Heart right ventricle (tissue), 16 donors: Measurements from ENCODE around the gene GNA12. TPM values are rescaled to one million over a fixed set of nuclear protein-coding genes. Genes with fewer than 3 reads are reported as not detected.
A peak's percentile ranks its signal among the peaks of the same experiment; 100 is the strongest.

Source experiments
- ATAC-seq, 8 donors: fragments of 200-7000 bp; cut with Tn5 transposase; one replicate each; pipeline ENCODE4 v1.9.1; 2020; ENCODE audit warnings: mild to moderate bottlenecking in 8 of 8, moderate library complexity in 8 of 8, moderate number of reproducible peaks in 1 of 8
- DNase-seq, 2 donors: peaks; one replicate each; pipeline ENCODE4 v3.0.0-alpha.2; 2020
- H3K27ac ChIP-seq, 10 donors: fragments of 200-600 bp; sonication (generic) in 2 of 10; one replicate each; pipeline versions ENCODE4 v1.5.0 to v1.8.0; 2020 to 2022; ENCODE audit warnings: mild to moderate bottlenecking in 3 of 10
- H3K27me3 ChIP-seq, 7 donors: fragments of 200-600 bp; one replicate each; pipeline ENCODE4 v1.8.0; 2021 to 2022; ENCODE audit warnings: mild to moderate bottlenecking in 2 of 7
- H3K36me3 ChIP-seq, 9 donors: fragments of 200-600 bp; sonication (generic) in 1 of 9; one replicate each; pipeline versions ENCODE4 v1.5.0 to v1.8.0; 2020 to 2022; ENCODE audit warnings: mild to moderate bottlenecking in 2 of 9
- H3K4me1 ChIP-seq, 9 donors: fragments of 200-600 bp; sonication (generic) in 1 of 9; one replicate each; pipeline versions ENCODE4 v1.5.0 to v1.8.0; 2020 to 2022; ENCODE audit warnings: mild to moderate bottlenecking in 4 of 9
- H3K4me3 ChIP-seq, 10 donors: fragments of 200-600 bp; sonication (generic) in 2 of 10; one replicate each; pipeline versions ENCODE4 v1.5.0 to v1.8.0; 2020 to 2022; ENCODE audit warnings: mild to moderate bottlenecking in 7 of 10, moderate library complexity in 2 of 10
- H3K9me3 ChIP-seq, 11 donors: fragments of 200-600 bp in 10 of 11; sonication (generic) in 2 of 11; one replicate each; pipeline versions ENCODE4 v1.5.0 to v1.8.0; 2013 to 2022; ENCODE audit warnings: mild to moderate bottlenecking in 2 of 11, control low read depth in 1 of 11, moderate library complexity in 1 of 11
- CTCF ChIP-seq, 9 donors: fragments of 200-600 bp; sonication (generic) in 2 of 9; IDR thresholded peaks; one replicate each; pipeline versions ENCODE4 v1.5.0 to v1.8.0; 2021 to 2022; ENCODE audit warnings: antibody characterized with exemption in 9 of 9, mild to moderate bottlenecking in 5 of 9, moderate library complexity in 1 of 9
- WGBS, 2 donors: extraction: QIAGEN DNeasy Blood & Tissue Kit; methylation state at CpG; one replicate each; pipeline ENCODE4 v1.1.7; 2013; ENCODE audit warnings: inconsistent platforms in 1 of 2; 5-methylcytosine and 5-hydroxymethylcytosine counted together
- intact Hi-C, 10 donors: fragments of 100-400 bp; cut with DNase I; formaldehyde crosslinking; loops; one replicate each; pipeline versions ENCODE4 v1.11.1 to v1.14.2; 2022
- polyA plus RNA-seq, 2 donors: library from polyadenylated mRNA; stranded (reverse); fragments of 200-250 nt; gene quantifications; one replicate each; pipeline ENCODE4 v1.2.3, GENCODE V29; 2013
- total RNA-seq, 10 donors: library from RNA; stranded (reverse); fragmentation: NEBNext Ultra II Directional in 3 of 10; extraction: Animal tissue kit (Norgen Biotek cat#: 25700) in 3 of 10; gene quantifications; one replicate each; pipeline versions ENCODE4 v1.2.1 to v1.2.4, GENCODE V29; 2021 to 2023
- donor health status: Arrhythmogenic right ventricular cardiomyopathy.
- donor health status: ischemic (EF 13 %, LVEDD 7.1; RV severe dilation, severe dysfunction).
- donor health status: healthy with polysubstance abuse.
- donor health status: DM: no; HTN: yes; CAD: no.
- donor health status: DM: no; HTN: no; CAD: no.
- donor health status: ischemic (EF 25% LVEDD 6.9; RV normal size, moderate dysfunction).
- donor health status: ischemic (EF 25% LVEDD 5.7; RV mildly dilated, moderate dysfunction).
- donor health status: healthy.
- donor health status: DM: yes; HTN: yes; CAD: no.
- donor health status: Ischemic cardiomyopathy.
- donor health status: ischemic (EF 35%, LVEDD 5.7; RV mildly dilated, moderate dysfunction).
- donor health status: nonischemic (EF 11% LVEDD 7.7; RV severe dilation, severe dysfunction).
- donor health status: DM: yes; HTN: yes; CAD: no.
- donor health status: PGD.
- donor health status: ischemic (EF 29% LVEDD 5.4; RV normal size, mild dysfunction).
- donor health status: nonischemic (EF 23%, LVEDD 6.1; RV moderate dilation, normal function).

The GNA12 gene
- total and polyA plus RNA-seq, 12 donors = 6.4 to 46.4 (median 33.9) TPM

- intact Hi-C loops = loop anchor here in 1 of 10 donors (10.0 kb wide), 1 partner anchor 112 kb away; the partner anchor contains the start of gene GNA12
- TF ChIP-seq CTCF (IDR thresholded peaks at IDR 0.05) = peak in 2 of 9 donors; percentile 11 to 27
- 36 to 37% methylated on average over 18 of the region's 18 CpGs for WGBS, 2 donors
These were observed 111.0 kb downstream of the GNA12 start for GRCh38 chr7:2732959-2733584.

GRCh38 chr7:2732388-2732787 is 111.7 kb downstream of the GNA12 start:
- TF ChIP-seq CTCF (IDR thresholded peaks at IDR 0.05) = no peak
- H3K27me3 ChIP-seq = no peaks in the 10 kb centered on the region

More at GRCh38 chr7:2732959-2733584, 111.0 kb downstream of the GNA12 start:
- H3K4me3 ChIP-seq = no peak overlapping the region
- H3K27me3 ChIP-seq = no peaks in the 10 kb centered on the region
- peaks cover 0 to 34% (median 4%) of the 10 kb centered on the region in 9 donors for H3K36me3 ChIP-seq
- ATAC-seq (peak; percentile 36 to 81 (median 64)), DNase-seq (peak; percentile 67 to 72)
- peaks cover 20 to 67% (median 45%) of the 10 kb centered on the region in 9 donors for H3K4me1 ChIP-seq
- peaks cover 0 to 9% (median 0%) of the 10 kb centered on the region in 11 donors for H3K9me3 ChIP-seq
- peak overlapping the region in 9 of 10 donors; percentile 23 to 83 (median 59) for H3K27ac ChIP-seq

GRCh38 chr7:2730846-2731770 is 113.0 kb downstream of the GNA12 start:
- 96 to 97% methylated on average over 45 of the region's 45 CpGs for WGBS, 2 donors
- H3K27me3 ChIP-seq = no peaks in the 10 kb centered on the region
- ATAC-seq = no peak
- no peak for TF ChIP-seq CTCF (IDR thresholded peaks at IDR 0.05)
- no peak for DNase-seq
- H3K27ac ChIP-seq = no peak overlapping the region
- peaks cover 20 to 64% (median 37%) of the 10 kb centered on the region in 9 donors for H3K4me1 ChIP-seq
- peaks cover 0 to 9% (median 0%) of the 10 kb centered on the region in 11 donors for H3K9me3 ChIP-seq
- peaks cover 0 to 47% (median 10%) of the 10 kb centered on the region in 9 donors for H3K36me3 ChIP-seq
- no peak overlapping the region for H3K4me3 ChIP-seq
- intact Hi-C loops = loop anchor here in 1 of 10 donors (10.0 kb wide), 1 partner anchor 114 kb away; the partner anchor contains the start of gene GNA12

More at GRCh38 chr7:2732388-2732787, 111.7 kb downstream of the GNA12 start:
- ATAC-seq (no peak), DNase-seq (no peak)
- intact Hi-C loops = loop anchor here in 1 of 10 donors (10.0 kb wide), 1 partner anchor 112 kb away; the partner anchor contains the start of gene GNA12
- peaks cover 20 to 65% (median 41%) of the 10 kb centered on the region in 9 donors for H3K4me1 ChIP-seq
- peaks cover 0 to 35% (median 4%) of the 10 kb centered on the region in 9 donors for H3K36me3 ChIP-seq
- peak overlapping the region in 8 of 10 donors; percentile 23 to 83 (median 62) for H3K27ac ChIP-seq
- no peak overlapping the region for H3K4me3 ChIP-seq
- peaks cover 0 to 9% (median 0%) of the 10 kb centered on the region in 11 donors for H3K9me3 ChIP-seq
- WGBS, 2 donors = 96 to 97% methylated on average over 9 of the region's 9 CpGs
